Measurements from ENCODE around the gene FHIT. TPM values are rescaled to one million over a fixed set of nuclear protein-coding genes. Genes with fewer than 3 reads are reported as not detected.

Gene FHIT
- total RNA-seq, 1 donor from 2014 or later, result 26.0 TPM

GRCh38 chr3:60330107-60330506 is 921.1 kb downstream of the FHIT start:
- DNase-seq (ENCODE audit: low spot score), result no peak

GRCh38 chr3:60325610-60326170 is 925.6 kb downstream of the FHIT start:
- no peak for DNase-seq (ENCODE audit: low spot score)

GRCh38 chr3:60323651-60324050 is 927.6 kb downstream of the FHIT start:
- DNase-seq (ENCODE audit: low spot score), result no peak

GRCh38 chr3:60323180-60323579 is 928.1 kb downstream of the FHIT start:
- no peak for DNase-seq (ENCODE audit: low spot score)

GRCh38 chr3:60322298-60322856 is 928.9 kb downstream of the FHIT start:
- DNase-seq (ENCODE audit: low spot score), result no peak

- DNase-seq (ENCODE audit: low spot score), result no peak
Measured at GRCh38 chr3:60319179-60319858, 931.9 kb downstream of the FHIT start.

- DNase-seq (ENCODE audit: low spot score), result no peak
Measured at GRCh38 chr3:60316121-60316797, 935.0 kb downstream of the FHIT start.

GRCh38 chr3:60313951-60314461 is 937.2 kb downstream of the FHIT start:
- no peak for DNase-seq (ENCODE audit: low spot score)

GRCh38 chr3:60313231-60313798 is 937.9 kb downstream of the FHIT start:
- no peak for DNase-seq (ENCODE audit: low spot score)

GRCh38 chr3:60309539-60310268 is 941.5 kb downstream of the FHIT start:
- no peak for DNase-seq (ENCODE audit: low spot score)

GRCh38 chr3:60308808-60309207 is 942.4 kb downstream of the FHIT start:
- no peak for DNase-seq (ENCODE audit: low spot score)

DNA sequence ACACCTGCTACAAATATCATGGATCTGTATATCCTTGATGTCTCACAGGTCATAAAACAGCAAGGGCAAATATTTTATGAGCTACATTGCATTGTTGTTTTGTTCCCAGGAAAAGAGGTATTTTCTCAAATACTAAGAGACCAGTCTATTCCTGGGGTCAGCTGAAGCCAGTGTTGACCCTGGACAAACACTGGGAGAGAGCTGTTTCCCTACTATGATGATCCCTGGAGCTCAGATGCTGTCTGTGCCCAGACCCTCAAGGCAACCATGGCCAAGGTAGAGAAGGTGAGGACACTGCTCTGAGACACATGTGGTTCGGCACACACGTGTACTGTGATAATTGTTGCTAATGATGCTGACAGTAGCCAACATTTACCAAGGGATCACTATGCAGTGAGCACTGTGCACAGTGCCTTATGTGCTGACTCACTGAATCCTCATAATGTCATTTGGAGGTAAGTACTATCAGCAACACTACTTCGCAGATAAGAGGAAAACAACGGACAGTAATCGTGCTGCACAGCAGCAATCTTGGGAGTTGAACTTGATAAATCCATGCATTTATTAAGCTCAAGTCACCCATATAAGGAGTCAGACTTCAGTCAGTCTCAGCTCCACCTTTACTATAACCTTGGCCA is 943.6 kb downstream of the FHIT start:
- no peak for DNase-seq (ENCODE audit: low spot score)

DNA sequence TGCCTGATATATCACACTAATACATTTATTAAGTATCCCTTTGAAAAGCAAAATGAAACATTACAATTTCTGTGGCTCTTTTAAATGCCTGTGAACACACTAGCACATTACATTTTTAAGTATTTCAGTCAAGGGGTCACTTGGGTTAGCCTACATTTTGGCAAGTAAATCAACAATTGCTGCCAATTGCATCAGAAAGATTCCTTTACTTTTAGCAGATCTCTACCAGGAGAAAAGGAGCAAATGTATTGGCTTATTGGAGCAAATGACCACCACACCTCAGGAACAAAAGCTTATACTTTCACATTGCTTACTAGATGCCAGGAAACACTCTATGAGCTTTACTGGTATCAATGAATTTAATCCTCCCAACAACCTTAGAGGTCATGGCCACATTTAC is 947.1 kb downstream of the FHIT start:
- no peak for DNase-seq (ENCODE audit: low spot score)

DNA sequence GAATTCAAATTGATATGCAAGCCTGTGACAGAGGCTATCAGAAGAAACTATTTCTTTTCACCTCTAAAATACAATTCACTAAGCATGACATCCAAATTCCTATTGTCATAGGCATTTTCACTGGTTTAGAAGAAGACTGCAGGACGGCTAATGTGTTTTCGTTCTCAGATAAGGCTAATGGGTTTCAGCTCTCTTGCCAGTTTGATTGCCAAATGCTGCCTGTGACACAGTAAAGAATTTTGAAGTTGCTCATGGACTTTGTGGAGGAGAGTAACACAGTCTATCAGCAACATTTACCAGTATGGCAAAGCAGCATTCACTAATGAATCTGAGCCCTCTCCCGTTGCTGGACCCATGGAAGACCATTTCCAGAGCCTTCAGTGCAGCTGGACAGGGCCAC is 948.1 kb downstream of the FHIT start:
- DNase-seq (ENCODE audit: low spot score), result no peak

GRCh38 chr3:60301142-60301541 is 950.1 kb downstream of the FHIT start:
- DNase-seq (ENCODE audit: low spot score), result no peak

DNA sequence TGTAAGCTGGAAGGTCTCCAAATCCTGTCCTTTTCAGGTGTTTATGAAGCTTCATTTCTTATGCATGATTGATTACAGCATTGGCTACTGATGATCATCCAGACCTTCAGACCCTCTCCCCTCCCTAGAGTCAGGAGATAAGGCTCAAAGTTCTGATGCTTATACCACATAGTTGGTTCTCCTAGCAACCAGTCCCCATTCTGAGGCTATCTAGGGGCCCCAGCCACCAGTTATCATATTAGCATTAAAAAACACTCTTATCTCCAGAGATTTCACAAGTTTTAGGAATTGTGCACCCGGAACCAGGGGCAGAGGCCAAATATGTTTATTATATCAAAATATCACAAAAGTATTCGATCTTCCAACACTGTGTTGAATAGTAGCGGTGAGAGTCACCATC is 953.1 kb downstream of the FHIT start:
- no peak for DNase-seq (ENCODE audit: low spot score)

- DNase-seq (ENCODE audit: low spot score), result no peak
Measured at GRCh38 chr3:60294181-60294580, 957.1 kb downstream of the FHIT start.

- DNase-seq (ENCODE audit: low spot score), result no peak
Measured at GRCh38 chr3:60291115-60291514, 960.1 kb downstream of the FHIT start.

GRCh38 chr3:60290122-60290492 is 961.1 kb downstream of the FHIT start:
- DNase-seq (ENCODE audit: low spot score), result no peak

DNA sequence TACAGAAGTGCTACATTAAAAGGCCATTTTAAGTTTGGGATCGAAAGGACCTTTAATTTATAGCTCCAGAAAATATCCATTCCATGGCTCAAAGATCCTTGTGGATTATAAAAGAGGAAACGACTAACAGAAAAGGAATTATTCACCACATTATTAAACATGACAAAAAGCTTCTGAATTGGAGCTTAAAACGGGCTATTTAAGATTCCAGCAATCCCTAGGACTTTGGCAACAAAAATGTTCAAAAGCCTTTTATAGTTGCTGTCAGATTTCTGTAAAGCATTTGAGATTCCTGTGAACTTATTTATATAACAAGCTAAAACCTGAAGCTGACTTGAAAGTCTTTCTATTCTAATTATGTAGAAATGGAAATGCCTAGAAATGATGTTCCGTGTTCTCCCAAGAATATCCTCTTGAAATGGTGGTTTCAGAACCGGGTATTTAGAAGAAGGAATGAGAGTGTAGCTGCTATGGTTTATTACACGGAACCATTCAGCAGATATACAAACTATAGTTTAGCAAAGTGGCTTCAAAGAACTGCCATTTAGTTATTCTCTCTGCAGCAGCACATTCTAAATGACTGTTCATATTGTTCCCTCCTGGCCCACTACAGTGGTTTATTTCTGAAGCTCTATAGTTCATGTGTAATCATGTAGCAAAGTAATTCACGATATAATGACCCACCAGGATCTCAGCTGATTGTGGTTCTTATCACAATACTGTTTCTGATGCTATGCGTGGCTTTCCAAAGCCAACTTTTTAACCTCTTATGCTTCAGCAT is 961.7 kb downstream of the FHIT start:
- DNase-seq (ENCODE audit: low spot score), result no peak

Measured in ureter (tissue), 1 donor.